Fibroblast of lung (primary cell): ENCODE data around the gene ATF1.

Source experiments
- CTCF ChIP-seq, 2 donors: IDR thresholded peaks in 1 of 2; conservative IDR thresholded peaks in 1 of 2; 1 replicate in 1 of 2; 2 replicates in 1 of 2; pipeline ENCODE4 v1.5.1; 2011 to 2012; ENCODE audit warnings: low read length in 2 of 2, control low read depth in 1 of 2, inconsistent platforms in 1 of 2, low read depth in 1 of 2, mild to moderate bottlenecking in 1 of 2
- EZH2 ChIP-seq: IDR thresholded peaks from 2 replicates; pipeline ENCODE4 v1.5.1; 2012; ENCODE audit warnings: low read length, control low read depth, mild to moderate bottlenecking; ENCODE audit errors: missing control alignments

GRCh38 chr12:50865266-50865665, 101.4 kb downstream of the ATF1 start:
- TF ChIP-seq CTCF (conservative IDR thresholded peaks at IDR 0.05 in 1 of 2, IDR thresholded peaks at IDR 0.05 in 1 of 2; ENCODE audit: low read depth in 1 of 2, low read length in 2 of 2) (no peak), EZH2 (no peak)
